HG02870 (cell line): Measurements from ENCODE around the gene NOL4L.
"Not testable (repeated sequence)": the region's sequence is repeated elsewhere in the genome, so short reads cannot be mapped to it uniquely, and the experiment has no call there.

Experiments used
- ATAC-seq: cut with Tn5 transposase; IDR thresholded peaks from one replicate; pipeline ENCODE4 v1.9.1; 2021; ENCODE audit warnings: mild to moderate bottlenecking, moderate library complexity; ENCODE audit not compliant: unreplicated experiment

The NOL4L gene

DNA sequence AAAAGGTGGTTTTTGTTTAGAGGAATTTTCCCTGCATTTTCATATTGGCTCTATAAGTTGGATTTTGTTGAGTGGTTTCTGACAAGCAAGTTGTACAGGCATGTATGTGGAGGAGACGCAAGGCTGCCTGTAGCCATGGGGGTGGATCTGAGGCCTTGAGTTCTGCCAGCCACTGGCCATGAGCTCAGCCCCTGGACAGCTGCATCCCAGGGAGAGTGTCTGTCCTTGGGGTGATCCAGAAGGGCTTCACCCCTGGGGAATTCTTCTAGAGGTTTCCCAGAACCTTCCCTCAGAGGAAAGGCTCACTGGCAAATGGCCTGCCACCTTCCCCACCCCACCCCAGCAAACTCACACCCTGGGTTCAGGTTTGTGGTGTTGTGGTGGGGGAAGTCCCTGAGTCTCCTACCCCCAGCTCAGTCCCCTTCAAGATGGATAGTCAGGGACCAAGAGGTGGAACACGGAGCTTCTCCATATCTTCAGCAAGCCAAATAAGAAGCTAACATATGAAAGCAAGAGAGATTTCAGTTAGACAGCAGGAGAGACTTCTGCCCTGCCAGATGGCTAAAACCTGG is 11.6 kb upstream of the NOL4L start:
- no peak for ATAC-seq

DNA sequence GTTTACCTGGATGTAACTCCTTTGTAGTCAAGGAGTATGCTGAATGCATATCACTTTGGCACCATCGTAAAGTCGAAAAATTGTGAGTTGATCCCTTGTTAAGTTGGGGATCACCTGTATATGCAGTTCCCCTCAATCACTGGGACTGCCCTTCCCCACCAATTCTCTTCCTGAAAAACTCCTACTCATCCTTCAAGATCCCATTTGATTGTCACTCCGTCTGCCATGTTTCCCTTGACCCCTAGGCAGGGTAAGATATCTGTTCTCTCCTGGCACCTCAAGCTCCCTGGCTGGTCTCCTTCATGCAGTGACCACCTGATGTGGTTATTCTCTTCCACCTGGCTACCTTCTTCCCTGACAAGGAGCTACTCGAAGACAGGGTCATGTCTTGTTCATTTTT is 10.0 kb upstream of the NOL4L start:
- ATAC-seq: no peak

DNA sequence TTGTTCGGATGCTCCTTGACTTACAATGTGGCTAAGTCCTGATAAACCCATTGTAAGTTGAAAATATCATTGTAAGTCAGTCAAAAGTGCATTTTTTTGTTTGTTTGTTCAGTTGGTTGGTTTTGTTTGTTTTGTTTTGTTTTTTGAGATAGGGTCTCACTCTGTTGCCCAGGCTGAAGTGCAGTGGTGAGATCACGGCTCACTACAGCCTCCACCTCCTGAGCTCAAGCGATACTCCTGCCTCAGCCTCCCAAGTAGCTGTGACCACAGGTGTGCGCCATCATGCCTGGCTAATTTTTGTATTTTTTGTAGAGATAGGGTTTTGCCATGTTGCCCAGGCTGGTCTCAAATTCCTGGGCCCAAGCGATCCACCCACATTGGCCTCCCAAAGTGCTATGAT is 9.5 kb upstream of the NOL4L start:
- not testable (repeated sequence) for ATAC-seq

DNA sequence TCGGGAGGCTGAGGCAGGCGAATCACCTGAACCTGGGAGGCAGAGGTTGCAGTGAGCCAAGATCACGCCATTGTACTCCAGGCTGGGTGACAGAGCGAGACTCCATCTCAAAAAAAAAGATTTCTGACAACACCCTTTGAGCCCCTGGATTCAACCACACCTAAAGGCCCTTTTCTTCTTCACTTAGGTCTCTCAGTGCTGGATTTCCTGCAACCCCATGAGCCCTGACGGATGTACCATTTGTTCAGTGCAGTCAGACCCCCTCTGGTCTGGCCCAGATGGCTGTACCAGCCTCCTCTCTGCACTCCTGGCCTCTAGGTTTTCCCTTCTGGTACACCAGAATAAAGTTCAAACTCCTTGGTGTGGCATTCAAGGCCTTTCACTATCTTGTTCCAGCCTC is 9.1 kb upstream of the NOL4L start:
- ATAC-seq: no peak

DNA sequence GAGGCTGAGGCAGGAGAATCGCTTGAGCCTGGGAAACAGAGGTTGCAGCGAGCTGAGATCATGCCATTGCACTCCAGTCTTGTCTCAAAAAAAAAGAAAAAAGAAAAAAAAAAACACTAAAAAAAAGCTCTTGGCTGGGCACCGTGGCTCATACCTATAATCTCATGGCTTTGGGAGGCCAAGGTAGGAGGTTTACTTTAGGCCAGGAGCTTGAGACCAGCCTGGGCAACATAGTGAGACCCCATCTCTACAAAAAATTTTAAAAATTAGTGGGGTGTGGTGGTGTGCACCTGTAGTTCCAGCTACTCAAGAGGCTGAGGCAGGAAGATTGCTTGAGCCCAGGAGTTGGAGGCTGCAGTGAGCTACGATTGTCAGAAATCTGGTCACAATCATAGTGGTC is 7.5 kb upstream of the NOL4L start:
- ATAC-seq: not testable (repeated sequence)

DNA sequence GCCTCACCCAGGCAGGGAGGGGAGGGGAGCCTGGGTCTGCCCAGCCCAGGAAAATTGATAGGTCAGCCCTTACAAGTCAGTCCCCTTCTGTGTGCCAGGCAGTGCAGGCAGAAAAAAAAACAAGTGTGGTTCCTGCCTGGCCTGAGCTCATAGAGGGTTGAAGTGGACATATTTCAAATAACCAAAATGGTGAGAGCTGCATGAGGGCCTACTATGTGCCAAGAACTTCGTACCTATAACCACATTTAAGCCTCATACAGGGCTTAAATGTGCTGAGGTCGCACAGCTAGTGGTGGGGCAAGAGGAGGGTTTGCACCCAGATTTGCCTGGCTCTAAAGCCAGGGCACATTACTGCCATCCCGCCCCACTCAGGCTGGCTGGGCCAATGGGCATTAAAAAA is 6.9 kb upstream of the NOL4L start:
- ATAC-seq: no peak

DNA sequence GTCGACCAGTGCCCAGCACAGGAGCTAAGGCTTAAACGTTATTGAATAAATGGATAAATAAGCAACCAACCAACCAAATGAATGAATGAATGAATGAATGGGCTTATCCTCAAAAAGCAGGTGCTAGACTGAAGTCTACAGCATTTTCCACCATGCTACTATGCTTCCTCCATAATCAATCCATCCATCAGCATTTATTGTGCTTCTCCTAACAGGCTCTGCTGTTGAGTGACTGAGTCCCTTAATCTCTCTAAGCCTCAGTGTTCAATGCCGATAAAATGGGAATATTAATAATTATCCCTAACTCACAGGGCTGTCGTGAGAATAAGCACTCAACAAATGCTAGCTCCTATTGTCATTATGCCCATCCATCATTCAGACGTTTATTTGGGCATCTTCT is 4.6 kb upstream of the NOL4L start:
- no peak for ATAC-seq

DNA sequence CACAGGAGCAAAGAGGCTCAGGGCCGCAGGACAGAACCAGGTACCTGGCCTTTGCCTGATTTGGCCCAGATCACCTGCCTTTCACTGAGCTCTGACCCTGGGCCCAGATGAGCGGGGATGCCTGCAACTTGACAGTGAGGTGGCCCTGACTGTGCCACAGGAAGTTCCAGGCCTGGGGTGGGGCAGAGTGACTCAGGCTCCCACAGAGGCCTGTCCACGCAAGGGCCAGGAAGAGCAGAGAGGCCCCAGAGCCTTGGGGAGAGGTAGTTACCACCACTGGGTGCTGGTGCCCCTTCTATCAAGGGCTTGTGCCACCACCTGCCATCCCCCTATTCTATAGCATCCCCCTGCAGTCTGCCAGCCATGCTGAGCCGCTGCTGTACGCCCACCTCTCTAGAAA is 4.1 kb upstream of the NOL4L start:
- ATAC-seq: no peak

DNA sequence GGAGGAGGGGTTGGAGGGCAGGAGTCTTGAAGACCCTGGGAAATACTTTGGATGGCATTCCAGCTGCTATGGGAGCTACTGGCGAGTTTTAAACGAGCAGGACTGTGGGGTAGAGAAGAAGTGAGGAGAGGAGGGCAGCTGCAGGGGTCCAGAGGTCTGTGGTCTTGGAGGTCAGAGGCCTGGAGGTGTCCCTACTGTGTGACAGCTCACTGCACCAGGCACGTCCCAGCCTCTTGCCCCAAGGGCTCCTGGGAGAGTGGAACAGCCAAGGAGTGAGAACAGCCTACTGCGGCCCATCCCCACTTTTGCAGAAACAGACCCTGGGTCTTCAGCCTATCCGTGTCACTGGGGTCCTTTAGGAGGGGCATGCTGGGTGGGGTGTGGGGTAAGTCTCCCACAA is 2.9 kb upstream of the NOL4L start:
- ATAC-seq: no peak

DNA sequence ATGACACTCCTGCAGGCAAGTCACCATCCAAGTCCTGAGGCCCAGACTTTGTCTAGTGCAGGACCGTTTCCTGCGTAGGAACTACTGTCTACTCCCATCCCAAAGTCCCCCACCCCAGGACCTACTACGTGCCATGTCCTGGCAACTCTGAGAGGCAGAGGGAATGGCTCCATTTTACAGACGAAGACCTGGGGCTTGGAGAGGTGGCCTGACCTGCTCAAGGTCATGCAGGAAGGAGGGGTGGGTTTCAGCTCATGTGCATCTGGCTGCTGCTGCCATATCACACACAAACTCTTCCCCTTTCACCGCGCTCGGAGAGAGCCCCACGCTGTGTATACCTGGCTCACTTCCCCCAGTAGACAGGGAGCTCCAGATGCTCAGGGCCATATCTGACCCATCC is 1.2 kb upstream of the NOL4L start:
- ATAC-seq: no peak

DNA sequence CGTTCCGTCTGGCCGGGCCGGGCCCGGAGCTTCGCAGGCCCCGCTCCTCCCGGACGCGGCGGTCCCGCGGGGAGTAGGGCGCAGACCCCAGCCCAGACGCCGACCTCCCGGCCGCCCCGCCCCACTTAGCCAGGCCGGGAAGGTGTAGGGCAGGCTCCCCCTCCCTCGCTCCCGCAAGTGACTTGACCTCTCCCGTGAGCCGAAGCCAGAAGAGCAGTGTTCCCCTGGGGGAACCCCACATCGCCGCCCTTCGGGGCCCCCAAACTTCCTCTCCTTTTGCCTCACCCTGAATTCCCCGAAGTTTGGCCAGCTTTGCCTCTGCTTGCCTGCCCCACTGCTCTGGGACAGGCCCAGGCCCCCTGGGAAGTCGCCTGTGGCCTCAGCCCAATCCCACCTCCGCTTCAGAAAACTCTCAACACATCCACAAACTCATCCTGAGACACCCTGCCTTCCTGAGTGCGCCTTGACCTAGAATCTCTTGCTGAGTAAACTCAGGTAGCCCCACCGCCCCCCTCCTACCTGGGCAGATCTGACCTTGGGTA is 524 bp upstream of the NOL4L start:
- no peak for ATAC-seq

DNA sequence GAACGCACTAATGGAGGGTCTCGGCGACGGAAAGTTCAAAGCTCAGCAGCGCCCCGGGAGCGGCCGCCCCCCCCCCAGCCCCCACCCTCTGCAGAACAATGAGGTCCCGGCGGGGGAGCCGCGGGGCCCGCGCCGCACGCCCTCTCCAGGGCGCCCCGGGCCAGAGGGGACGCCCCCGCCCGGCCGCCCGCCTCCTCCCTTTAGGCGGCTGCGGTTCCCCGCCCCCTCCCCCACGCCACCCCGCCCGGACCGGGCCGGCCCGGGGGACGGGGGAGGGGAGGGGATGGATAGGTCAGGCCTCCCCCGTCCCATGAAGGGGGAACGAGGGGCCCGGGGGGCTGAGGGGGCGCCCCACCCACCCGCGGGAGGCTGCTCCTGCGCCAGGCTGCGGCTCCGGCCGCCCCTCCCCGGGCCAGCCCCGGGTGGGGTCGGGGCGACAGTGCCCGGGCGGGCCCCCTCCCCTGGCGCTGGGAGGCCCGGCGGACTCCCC is 1.5 kb downstream of the NOL4L start:
- ATAC-seq: no peak

DNA sequence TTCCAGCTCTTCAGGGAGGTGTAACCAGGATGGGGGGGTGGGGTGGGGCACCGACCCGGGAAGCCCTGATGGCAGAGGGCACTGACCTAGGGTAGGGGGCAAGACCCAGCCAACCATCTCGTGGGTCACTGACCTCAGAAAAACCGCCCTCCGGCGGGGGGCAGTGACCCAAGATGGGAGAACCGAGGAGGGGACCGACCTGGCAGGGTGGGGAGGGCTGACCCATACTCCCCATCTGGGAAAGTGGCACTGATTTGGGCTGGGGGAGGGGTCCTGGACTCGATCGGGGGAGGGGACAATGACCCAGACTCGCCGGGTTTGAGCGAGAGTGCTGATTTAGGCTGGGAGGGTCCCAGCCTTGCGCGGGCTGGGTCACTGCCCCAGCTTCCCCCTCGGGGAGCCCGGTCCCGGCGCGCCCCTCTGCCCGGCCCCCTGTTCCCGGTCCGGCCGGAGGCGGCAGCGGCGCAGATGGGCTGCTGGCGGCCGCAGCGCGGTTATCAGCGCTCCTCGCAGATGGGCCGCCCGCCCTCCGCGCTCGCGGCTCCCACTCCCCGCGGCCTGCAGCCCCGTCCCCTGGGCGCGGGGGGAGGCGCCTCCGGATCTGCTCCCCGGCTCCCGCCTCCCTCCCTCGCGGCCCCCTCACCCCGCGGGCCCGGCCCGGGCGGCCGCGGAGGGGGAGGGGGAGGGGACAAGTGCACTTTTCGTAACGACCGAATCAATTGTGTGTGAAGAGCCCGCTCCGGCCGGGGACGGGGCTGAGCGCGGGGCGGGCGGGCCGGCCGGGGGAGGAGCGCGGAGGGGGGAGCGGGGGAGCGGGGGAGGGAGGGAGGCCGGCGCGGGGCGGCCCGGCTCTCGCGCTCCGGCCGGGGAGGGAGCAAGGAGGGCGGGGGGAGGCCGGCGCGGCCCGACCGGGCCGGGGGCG is 2.2 kb downstream of the NOL4L start:
- no peak for ATAC-seq

DNA sequence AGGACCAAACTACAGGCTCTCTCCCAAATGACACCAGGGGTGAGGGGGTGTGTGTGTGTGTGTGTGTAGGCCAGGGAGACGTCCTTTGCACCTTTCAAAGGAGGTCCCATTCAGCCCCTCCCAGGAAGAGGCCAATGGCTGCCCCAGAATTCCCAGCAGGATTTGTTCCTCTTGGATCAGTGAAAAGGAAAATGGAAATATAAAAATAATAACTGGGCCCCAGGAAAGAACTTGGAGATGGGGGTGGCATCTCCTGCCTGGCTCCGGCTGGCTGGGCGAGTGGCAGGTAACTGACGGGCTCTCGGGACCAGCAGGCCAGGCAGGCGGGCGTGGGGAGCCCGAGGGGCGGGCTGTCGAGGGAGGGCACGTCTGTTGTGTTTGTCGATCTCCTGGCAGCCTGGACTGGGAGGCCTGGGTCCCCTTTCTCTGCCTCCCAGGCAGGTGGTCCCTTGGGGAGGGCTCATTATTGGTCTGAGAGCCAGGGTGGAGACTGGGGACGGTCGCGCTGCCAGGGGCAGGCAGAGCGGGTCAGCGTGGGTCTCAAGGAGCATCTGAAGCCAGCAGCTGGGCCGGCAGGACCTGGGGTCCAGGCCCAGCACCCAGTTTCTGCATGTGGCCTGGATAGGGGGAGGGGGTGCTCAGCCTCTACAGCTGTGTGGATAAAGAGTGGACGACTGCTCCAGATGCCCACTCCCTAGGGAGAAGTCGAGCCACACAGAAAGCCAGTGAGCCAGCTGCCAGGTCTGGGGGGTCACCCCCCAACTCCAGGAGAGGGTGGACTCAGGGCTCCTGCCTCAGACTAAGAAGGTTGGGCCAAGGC is 3.1 kb downstream of the NOL4L start:
- no peak for ATAC-seq

DNA sequence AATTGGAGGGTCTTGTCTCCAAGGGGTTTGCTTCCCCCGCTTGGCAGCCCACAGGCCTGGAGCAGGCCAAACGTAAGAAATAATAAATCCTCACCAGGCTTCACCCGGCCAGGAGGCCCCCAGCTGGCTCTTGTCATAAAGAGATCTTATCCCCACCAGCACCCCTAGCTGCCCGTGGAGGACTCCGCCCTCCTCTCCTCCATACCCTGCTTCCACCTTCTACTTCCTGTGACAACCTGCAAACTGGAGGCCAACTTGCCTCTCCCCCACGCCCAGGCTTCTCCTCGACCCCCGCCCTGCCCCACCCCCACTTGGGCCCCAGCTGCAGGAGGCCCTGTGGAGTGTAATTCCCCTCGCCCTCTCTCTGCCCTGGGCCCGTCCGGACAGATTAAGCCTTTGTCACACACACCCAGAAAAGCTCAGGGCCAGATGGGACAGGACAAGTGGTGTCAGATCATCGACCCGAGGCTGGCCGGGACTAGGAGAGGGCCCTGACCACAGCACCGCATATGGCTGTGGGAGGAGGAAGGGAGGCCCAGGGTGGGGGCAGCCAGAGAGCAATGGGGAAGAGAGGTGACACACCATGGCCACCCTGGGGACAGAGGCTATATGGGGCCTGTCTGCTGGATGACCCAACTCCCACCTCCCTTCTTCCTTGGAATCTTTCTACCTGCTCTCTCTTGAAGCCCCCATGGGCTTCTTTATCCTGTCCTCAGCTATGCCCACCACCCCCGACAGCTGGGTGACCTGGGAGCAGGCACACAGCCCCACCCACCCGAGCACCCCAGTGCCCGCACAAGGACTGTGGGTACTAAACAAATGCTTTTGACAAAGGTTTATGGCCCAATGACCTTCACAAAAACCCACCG is 3.9 kb downstream of the NOL4L start:
- ATAC-seq: no peak

DNA sequence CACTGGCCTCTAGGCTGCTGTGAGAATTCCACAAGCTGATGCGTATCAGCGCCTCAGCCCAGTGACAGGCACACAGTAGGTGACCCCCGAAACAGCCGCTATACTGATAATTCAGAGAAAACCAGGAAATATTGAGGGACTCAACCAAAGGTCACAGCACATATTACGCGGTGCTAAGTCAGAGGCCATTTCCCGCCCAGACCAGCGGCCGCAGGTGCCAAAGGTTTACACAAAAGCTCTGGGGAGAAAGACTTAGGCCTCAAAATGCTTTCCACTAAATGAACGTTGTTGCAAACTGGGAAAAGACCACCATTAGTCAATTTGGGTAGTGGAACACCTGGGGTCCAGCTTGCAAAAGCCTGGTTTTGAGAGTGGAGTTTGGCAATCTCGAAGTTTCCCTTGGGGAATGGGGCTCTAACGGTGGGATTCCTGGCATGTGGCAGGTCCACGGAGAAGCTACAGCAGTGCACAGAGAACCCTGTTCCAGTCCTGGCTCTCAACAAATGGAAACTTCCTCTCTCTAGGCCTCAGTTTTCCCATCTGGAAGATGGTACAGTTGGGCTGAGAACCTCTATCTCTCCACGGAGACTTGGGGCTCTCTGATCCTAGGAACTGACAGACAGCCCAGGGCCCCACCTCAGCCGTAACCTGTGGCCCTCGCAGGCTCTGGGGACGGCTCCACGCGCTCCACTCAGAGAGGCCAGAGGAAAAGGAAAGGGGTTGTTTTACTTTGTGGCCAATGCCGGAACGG is 4.7 kb downstream of the NOL4L start:
- no peak for ATAC-seq

DNA sequence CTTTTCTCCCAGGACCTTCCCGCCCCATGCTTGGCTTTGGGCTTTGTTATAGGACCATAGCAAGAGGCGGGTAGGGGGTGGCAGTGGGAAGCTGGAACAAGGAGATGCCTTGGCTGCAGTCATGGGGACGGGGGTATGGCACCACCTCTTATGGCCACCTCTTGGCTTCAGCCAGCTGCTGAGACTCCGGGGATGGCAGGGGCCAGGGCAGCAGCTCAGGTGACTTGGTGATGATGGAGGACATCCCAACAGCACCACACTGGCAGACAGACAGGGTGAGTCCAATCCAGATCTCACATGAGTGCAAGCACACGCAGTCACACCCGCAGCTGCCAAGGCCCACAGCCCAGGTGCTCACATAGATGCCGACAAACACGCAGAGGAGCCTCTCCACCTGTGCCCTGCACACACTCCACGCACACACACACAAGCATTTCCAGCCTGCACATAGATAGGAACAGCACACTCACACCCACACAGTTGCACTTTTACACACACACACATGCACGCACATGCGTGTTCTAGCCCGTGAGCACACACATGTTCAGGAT is 6.2 kb downstream of the NOL4L start:
- ATAC-seq: no peak

DNA sequence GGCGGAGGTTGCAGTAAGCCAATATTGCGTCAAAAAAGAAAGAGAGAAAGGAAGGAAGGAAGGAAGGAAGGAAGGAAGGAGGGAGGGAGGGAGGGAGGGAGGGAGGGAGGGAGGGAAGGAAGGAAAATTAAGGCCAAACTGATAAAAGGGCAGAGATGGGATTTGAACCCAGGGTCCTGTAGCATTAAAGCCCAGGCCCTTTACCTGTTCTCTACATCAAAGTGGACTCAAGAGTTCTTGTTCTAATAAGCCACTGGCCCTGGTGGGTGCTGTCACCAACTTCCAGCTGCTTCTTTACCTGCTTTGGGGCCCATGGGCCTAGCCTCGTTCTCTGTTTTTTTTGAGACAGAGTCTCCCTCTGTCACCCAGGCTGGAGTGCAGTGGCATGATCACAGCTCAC is 7.1 kb downstream of the NOL4L start:
- not testable (repeated sequence) for ATAC-seq

DNA sequence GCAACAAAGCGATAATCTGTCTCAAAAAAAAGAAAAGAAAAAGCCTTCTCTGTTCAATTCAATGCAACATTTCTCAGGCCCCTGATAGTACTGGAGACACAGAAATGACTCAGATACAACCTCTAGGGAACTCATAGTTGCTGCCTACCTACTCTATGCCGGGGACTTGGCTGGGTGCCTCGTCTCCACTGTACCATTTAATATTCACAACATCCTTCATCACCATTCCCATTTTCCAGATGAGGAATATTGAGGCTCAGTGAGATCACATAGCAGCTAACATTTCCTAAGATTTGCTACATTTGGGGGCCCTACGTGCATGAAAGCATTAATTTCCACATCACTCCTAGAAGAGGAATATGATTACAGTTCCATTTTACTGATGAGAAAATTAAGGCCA is 7.5 kb downstream of the NOL4L start:
- no peak for ATAC-seq
